IPS-NIHi7 (cell line): ENCODE results near the gene PGAM1.
"Not testable (repeated sequence)": the region's sequence is repeated elsewhere in the genome, so short reads cannot be mapped to it uniquely, and the experiment has no call there.

ENCODE experiments used
- DNase-seq: peaks from one replicate; pipeline ENCODE4 v3.0.0; 2012; ENCODE audit warnings: mixed read lengths; ENCODE audit errors: extremely low spot score

Gene PGAM1

DNA sequence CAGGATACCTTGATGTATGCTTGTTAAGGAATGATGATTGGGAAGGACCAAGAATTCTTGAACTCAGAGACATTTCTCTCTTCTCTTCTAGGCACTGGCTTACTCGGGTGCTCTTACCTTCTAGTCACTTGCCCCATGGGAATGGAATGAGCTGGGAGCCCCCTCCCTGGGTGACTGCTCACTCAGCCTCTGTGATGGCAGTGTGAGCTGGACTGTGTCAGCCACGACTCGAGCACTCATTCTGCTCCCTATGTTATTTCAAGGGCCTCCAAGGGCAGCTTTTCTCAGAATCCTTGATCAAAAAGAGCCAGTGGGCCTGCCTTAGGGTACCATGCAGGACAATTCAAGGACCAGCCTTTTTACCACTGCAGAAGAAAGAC, 30.7 kb downstream of the PGAM1 start:
- no peak for DNase-seq

DNA sequence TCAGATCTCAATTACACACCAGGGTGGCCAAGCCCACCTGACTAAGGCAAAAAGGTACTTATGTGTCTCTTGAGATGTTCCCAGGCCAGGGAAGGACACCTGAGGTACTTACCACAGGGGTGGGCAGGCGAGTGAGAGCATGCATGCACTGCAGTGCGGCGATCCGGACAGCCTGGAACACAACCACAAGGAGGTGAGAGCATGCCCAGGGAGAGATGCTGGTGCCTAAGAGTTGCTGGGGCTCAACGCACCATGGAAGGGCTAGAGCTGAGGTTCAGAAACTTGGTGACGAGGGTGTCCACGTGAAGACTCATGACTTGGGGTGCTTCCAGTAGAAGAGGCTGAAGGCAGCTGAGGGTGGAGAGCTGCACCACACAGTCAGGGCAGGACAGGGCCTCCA, 33.1 kb downstream of the PGAM1 start:
- DNase-seq = no peak

DNA sequence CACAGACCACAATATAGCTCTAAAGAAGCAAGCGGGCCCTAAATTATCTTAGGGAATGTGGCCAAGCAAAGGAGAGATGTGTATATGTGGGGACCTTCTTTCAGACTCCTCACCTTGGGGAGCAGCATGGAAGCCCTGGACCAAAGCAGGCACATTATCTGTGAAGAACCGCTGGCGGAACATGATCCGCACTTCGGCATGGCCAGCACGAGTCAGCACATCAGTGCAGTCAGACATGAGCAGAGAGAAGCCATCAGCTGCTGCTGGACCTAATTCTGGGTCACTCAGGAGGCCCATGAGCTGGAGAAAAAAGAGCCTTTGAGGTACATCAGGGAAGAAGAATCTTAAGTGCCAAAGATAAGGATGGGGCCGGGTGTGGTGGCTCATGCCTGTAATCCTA, 33.9 kb downstream of the PGAM1 start:
- DNase-seq = no peak

- DNase-seq = no peak
Observed at GRCh38 chr10:97462309-97462708, 36.3 kb downstream of the PGAM1 start.

DNA sequence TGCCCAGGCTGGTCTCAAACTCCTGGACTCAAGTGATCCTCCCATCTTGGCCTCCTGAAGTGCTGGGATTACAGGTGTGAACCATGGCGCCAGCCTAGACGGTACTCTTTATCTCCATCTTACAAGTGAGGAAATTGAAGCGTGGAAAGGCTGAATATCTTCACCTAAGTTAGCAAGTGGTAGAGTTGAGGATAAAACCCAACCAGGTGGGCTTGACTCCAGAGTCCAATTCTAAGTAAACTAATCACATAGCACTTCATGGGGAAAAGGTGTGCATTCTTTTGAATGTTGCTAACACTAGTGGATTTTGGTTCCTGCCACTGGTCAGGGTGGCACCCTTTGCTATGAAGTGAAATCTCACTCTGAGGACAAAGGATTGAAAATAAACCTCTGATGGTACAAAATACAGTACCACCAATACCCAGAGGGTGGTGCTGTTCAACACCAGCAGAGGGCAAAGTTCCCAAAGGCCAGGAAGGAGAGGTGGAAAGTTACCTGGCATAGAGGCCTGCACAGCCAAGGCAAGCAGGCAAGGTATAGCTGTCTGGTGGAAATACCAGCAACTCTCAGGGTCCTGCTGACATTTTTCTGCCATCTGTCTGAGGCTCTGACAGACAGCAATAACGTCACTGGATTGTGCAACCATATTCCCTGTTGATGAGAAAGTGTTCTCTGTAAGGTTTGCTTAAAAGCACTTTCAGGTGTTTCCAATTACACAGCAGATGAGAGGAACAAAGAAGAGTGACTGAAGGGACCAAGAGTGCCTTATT, 37.6 kb downstream of the PGAM1 start:
- peak; percentile 85 for DNase-seq

DNA sequence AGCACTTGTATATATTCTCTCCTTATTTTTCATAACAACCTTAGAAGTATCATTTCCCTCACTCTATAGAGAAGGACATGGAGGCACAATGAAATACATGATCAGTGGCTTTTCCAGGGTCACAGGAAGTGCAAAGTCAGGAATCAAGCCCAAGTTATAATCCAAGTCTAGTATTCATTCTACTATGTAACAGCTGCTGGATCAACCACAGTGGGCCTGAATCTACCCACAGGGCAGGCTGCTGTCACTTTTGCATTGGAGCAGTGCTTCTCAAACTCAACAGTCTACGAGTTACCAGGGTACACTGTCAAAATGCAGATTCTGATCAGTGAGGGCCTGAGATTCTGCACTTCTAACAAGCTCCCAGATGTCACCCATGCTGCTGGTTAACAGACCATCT, 38.2 kb downstream of the PGAM1 start:
- DNase-seq = no peak

DNA sequence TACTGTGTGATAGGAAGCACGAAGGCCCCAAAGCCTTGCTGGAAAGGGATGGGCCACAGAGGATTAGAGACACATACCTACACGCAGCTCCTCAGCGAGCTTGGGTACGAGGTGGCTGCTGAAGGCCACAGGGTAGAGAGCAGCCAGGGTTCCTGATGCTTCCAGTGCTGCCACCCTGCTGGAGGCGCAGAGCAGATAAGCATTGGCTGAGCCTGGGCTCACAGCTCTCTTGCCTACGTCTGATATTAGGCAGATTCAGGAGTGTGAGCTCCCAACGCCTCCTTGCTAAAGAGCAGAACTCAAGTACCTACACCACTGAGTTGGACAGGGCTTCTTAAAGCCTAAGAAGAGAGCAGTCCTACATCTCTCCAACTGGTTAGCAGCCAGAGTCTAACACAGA, 40.0 kb downstream of the PGAM1 start:
- DNase-seq = no peak

- no peak for DNase-seq
Observed at GRCh38 chr10:97466755-97467154, 40.8 kb downstream of the PGAM1 start.

- no peak for DNase-seq
Observed at GRCh38 chr10:97468162-97468561, 42.2 kb downstream of the PGAM1 start.

GRCh38 chr10:97468781-97469180, 42.8 kb downstream of the PGAM1 start:
- DNase-seq = not testable (repeated sequence)

GRCh38 chr10:97474918-97475317, 48.9 kb downstream of the PGAM1 start:
- no peak for DNase-seq

- DNase-seq = no peak
Observed at GRCh38 chr10:97475936-97476594, 50.1 kb downstream of the PGAM1 start.

DNA sequence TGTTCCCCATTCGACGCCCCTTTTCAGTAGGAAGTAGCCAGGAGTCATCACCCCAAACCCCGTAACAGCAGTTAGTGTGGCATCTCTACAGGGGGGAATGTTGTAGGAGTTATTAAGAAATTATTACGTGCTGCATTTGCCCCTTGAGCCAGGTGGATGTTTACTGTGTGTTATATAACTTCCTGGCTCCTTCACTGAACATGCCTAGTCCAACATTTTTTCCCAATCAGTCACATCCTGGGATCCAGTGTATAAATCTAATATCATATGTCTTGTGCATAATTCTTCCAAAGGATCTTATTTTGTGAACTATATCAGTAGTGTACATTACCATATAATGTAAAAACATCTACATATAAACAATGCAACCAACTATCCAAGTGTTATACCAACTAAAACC, 53.4 kb downstream of the PGAM1 start:
- not testable (repeated sequence) for DNase-seq

DNA sequence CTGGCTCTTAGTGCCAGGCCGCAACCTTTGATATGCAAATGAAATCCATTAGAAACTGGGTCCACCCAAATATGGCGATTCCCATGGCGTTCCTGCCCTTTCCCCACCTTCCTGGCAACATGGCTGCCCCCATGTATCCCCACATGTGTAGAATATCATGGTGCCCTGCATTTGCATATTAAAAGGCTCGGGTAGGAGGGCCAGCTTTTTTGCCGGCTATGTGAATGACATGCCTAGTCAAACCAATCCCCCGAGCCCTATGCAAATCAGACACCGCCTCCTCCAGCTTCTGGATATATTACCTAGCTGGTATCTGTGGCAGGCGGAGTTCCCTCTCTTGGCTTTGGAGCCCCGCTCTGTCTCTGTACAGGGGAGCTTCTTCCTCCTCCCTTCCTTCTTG, 53.9 kb downstream of the PGAM1 start:
- DNase-seq = peak; percentile 80

GRCh38 chr10:97481071-97481470, 55.1 kb downstream of the PGAM1 start:
- no peak for DNase-seq

GRCh38 chr10:97482381-97482780, 56.4 kb downstream of the PGAM1 start:
- no peak for DNase-seq
